HCT116 (cell line): ENCODE results near the gene SPRY4. TPM values are rescaled to one million over a fixed set of nuclear protein-coding genes. Genes with fewer than 3 reads are reported as not detected.
A peak's percentile ranks its signal among the peaks of the same experiment; 100 is the strongest.

ENCODE experiments used
- ATAC-seq: fragments of 200-7000 bp; cut with Tn5 transposase; 2 replicates; pipeline ENCODE4 v1.9.1; 2020; ENCODE audit warnings: mild to moderate bottlenecking, moderate library complexity
- BruUV-seq: library from RNA; stranded (reverse); fragments of 400-500 nt; replicated peaks from 2 replicates; lab custom pipeline; 2021; lab: Mats Ljungman, UMichigan
- CTCF ChIA-PET: fragments of 300-600 bp; sonication (Branson Sonifier 250); formaldehyde crosslinking; loops from one replicate; lab custom pipeline; 2021; ENCODE audit warnings: antibody characterized with exemption; lab: Charles Lee
- POLR2A ChIA-PET: fragments of 300-600, 350-600 bp; sonication (Branson Sonifier 250); formaldehyde crosslinking; loops from one replicate; lab custom pipeline; 2021; ENCODE audit warnings: antibody characterized with exemption; lab: Charles Lee
- RAD21 ChIA-PET, 2 experiments: fragments of 300-600 bp; sonication (Branson Sonifier 250); formaldehyde crosslinking; loops; one replicate each; lab custom pipeline; 2023; ENCODE audit warnings: low total read pairs in 2 of 2; ENCODE audit not compliant: uncharacterized antibody in 2 of 2, unreplicated experiment in 2 of 2, low non-redundant PET in 1 of 2; lab: Charles Lee
- DNase-seq: peaks from one replicate; pipeline ENCODE4 v3.0.0-alpha.2; 2010; ENCODE audit warnings: low read depth, low spot score
- H2AFZ ChIP-seq: fragments of 200-600 bp; shearing (Covaris generic), sonication (generic); 2 replicates; pipeline ENCODE4 v1.6.1; 2017; ENCODE audit warnings: low read depth, mixed run types, mixed read lengths, antibody characterized with exemption, low read length; ENCODE audit not compliant: poor library complexity, severe bottlenecking
- H3K27ac ChIP-seq: 2 replicates; pipeline ENCODE4 v1.5.1; 2012; ENCODE audit warnings: low read depth, low read length
- H3K27me3 ChIP-seq: fragments of 200-600 bp; sonication (generic); 2 replicates; pipeline ENCODE4 v1.6.1; 2016; ENCODE audit warnings: mixed run types, low read length, mixed read lengths; ENCODE audit not compliant: insufficient read depth
- H3K36me3 ChIP-seq, 2 experiments: fragments of 200-500 bp in 1 of 2; fragments of 200-600 bp in 1 of 2; sonication (Bioruptor generic) in 1 of 2; sonication (generic) in 1 of 2; 2 replicates each; pipeline versions ENCODE4 v1.5.1 to v1.6.1; 2014 to 2016; ENCODE audit warnings: low read length in 2 of 2, inconsistent platforms in 1 of 2, mixed read lengths in 1 of 2, mixed run types in 1 of 2; ENCODE audit not compliant: insufficient read depth in 2 of 2, control insufficient read depth in 1 of 2
- H3K4me1 ChIP-seq, 2 experiments: fragments of 200-600 bp in 1 of 2; sonication (generic) in 1 of 2; 2 replicates each; pipeline versions ENCODE4 v1.5.1 to v1.6.1; 2012 to 2017; ENCODE audit warnings: low read length in 2 of 2, inconsistent platforms in 1 of 2, mild to moderate bottlenecking in 1 of 2, mixed read lengths in 1 of 2, mixed run types in 1 of 2, moderate library complexity in 1 of 2; ENCODE audit not compliant: insufficient read depth in 2 of 2, control insufficient read depth in 1 of 2
- H3K4me2 ChIP-seq: fragments of 200-600 bp; sonication (generic); 2 replicates; pipeline ENCODE4 v1.6.1; 2017; ENCODE audit warnings: mixed run types, low read length, mixed read lengths
- H3K4me3 ChIP-seq, 2 experiments: fragments of 200-600 bp in 1 of 2; sonication (generic) in 1 of 2; replicated peaks in 1 of 2; 2 replicates each; pipeline ENCODE4 v1.5.1; 2011 to 2016; ENCODE audit warnings: low read length in 2 of 2, control low read depth in 1 of 2, low read depth in 1 of 2, mild to moderate bottlenecking in 1 of 2, mixed read lengths in 1 of 2, mixed run types in 1 of 2
- H3K79me2 ChIP-seq: fragments of 200-600 bp; sonication (generic); 2 replicates; pipeline ENCODE4 v1.6.1; 2017; ENCODE audit warnings: mild to moderate bottlenecking, mixed run types, low read length, moderate library complexity, mixed read lengths; ENCODE audit not compliant: insufficient read depth
- H3K9ac ChIP-seq: fragments of 200-600 bp; sonication (generic); 2 replicates; pipeline ENCODE4 v1.6.1; 2016; ENCODE audit warnings: low read length, mixed read lengths
- H3K9me2 ChIP-seq: fragments of 200-600 bp; sonication (generic), shearing (Covaris generic); 2 replicates; pipeline ENCODE4 v1.6.1; 2017; ENCODE audit warnings: mixed run types, mild to moderate bottlenecking, moderate library complexity; ENCODE audit not compliant: insufficient read depth
- H3K9me3 ChIP-seq, 2 experiments: fragments of 200-500 bp in 1 of 2; fragments of 200-600 bp in 1 of 2; sonication (Bioruptor generic) in 1 of 2; sonication (generic) in 1 of 2; 2 replicates each; pipeline ENCODE4 v1.6.1; 2014 to 2017; ENCODE audit warnings: low read length in 2 of 2, mixed read lengths in 2 of 2, inconsistent platforms in 1 of 2, low read depth in 1 of 2, mild to moderate bottlenecking in 1 of 2, mixed run types in 1 of 2, moderate library complexity in 1 of 2; ENCODE audit not compliant: control insufficient read depth in 1 of 2, insufficient read depth in 1 of 2
- H4K20me1 ChIP-seq: fragments of 200-600 bp; sonication (generic), shearing (Covaris generic); 2 replicates; pipeline ENCODE4 v1.6.1; 2017; ENCODE audit warnings: mixed run types, mild to moderate bottlenecking, moderate library complexity; ENCODE audit not compliant: insufficient read depth
- EGR1 ChIP-seq: IDR thresholded peaks from 2 replicates; pipeline ENCODE4 v1.6.1; 2012; ENCODE audit warnings: low read depth
- FOSL1 ChIP-seq: IDR thresholded peaks from 2 replicates; pipeline ENCODE4 v1.6.1; 2012; ENCODE audit warnings: low read depth
- POLR2A ChIP-seq: IDR thresholded peaks from 2 replicates; pipeline ENCODE4 v1.7.0; 2011; ENCODE audit warnings: borderline replicate concordance; ENCODE audit not compliant: insufficient read depth, insufficient read length; ENCODE audit errors: extremely low read depth
- POLR2AphosphoS5 ChIP-seq: IDR thresholded peaks from 2 replicates; pipeline ENCODE4 v1.6.1; 2011; ENCODE audit warnings: mild to moderate bottlenecking, low read depth, low read length, moderate library complexity
- SRF ChIP-seq: IDR thresholded peaks from 2 replicates; pipeline ENCODE4 v1.6.1; 2012; ENCODE audit warnings: low read depth
- intact Hi-C: fragments of 100-400 bp; cut with micrococcal nuclease; formaldehyde crosslinking; loops from 2 replicates; pipeline ENCODE4 v1.10.0; 2022
- total RNA-seq: library from RNA; stranded (reverse); gene quantifications from one replicate; pipeline ENCODE4 v1.2.1, GENCODE V29; 2021; ENCODE audit not compliant: unreplicated experiment
- TF ChIP-seq, protein P1 (sequence below), 3 experiments: fragments of 200-600 bp in 1 of 3; sonication (generic) in 1 of 3; IDR thresholded peaks in 2 of 3; conservative IDR thresholded peaks in 1 of 3; 2 replicates each; pipeline ENCODE4 v1.5.1; 2012 to 2017; ENCODE audit warnings: low read depth in 2 of 3, low read length in 2 of 3, antibody characterized with exemption in 1 of 3, borderline replicate concordance in 1 of 3, control low read depth in 1 of 3, mild to moderate bottlenecking in 1 of 3, mixed read lengths in 1 of 3, mixed run types in 1 of 3, moderate library complexity in 1 of 3; ENCODE audit not compliant: insufficient read depth in 1 of 3

Gene SPRY4
- total RNA-seq, 1 experiment from 2014 or later, result 112 TPM

DNA sequence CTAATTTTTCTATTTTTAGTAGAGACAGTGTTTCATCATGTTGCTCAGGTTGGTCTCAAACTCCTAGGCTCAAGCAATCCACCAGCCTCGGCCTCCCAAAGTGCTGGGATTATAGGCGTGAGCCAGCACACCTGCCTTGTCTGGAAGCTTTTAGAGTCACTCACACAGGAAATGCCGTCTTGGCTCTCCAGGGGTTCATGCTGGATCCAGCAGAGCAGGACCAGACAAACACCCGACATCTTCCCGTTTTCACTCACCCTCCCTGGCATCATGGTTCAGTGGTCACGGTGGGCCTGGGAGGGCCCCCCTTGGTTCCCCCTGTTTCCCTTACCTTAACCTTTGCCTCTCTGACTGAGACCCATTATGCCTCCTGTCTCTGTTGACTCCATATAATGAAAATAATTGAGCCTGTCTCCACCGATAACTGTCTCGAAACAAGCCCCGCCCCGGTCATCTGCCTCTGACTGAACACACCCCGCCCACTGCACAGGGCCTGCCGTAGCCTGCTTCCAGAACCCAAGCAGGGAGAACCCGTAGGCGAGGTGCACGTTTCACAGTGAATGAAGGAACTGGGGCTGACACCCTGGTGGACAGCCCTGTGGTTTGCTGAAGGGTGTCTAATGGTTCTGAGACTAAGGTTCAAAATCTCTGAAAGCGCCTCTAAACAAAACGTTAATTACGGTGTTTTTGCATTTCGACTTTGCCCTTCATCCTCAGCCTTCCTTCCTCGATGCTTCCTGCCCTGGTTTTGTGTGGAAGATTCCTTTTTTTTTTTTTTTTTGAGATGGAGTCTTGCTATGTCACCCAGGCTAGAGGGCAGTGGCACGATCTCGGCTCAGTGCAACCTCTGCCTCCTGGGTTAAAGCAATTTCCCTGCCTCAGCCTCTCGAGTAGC is 39.7 kb upstream of the SPRY4 start:
- Histone ChIP-seq H3K9me3 (no peaks in the 10 kb centered on the region), H3K9me2 (no peaks in the 10 kb centered on the region), H4K20me1 (no peaks in the 10 kb centered on the region), H3K36me3 (no peaks in the 10 kb centered on the region), H3K4me3 (peak overlapping the region; percentile 56 to 69), H3K79me2 (no peaks in the 10 kb centered on the region; the same call in 1 of the 2 replicates), H3K4me2 (peak overlapping the region; percentile 79), H3K4me1 (peaks cover 84 to 97% of the 10 kb centered on the region in 2 experiments), H2AFZ (no peak overlapping the region), H3K9ac (peak overlapping the region; percentile 60), H3K27me3 (no peaks in the 10 kb centered on the region), H3K27ac (peak overlapping the region; percentile 99)
- CTCF ChIA-PET, result interaction anchor here (1.4 kb wide), 1 partner anchor 185 kb away, joined by 9 read pairs; no protein-coding TSS in a partner anchor
- intact Hi-C loops, result loop anchor here (5.0 to 10.0 kb wide), 2 partner anchors 110 to 163 kb away; no protein-coding TSS in a partner anchor
- TSS peak; percentile 72 for BruUV-seq
- POLR2A ChIA-PET, result interaction anchor here (1.2 to 13.6 kb wide), 14 partner anchors 8 to 183 kb away, joined by 4 to 199 read pairs (median 8); partner anchors contain the start of gene SPRY4
- ATAC-seq (peak; percentile 67), DNase-seq (no peak)
- TF ChIP-seq FOSL1 (no peak), POLR2A (peak; percentile 56), SRF (no peak), POLR2AphosphoS5 (peak; percentile 76), EGR1 (no peak)
- TF ChIP-seq, protein P1, sequence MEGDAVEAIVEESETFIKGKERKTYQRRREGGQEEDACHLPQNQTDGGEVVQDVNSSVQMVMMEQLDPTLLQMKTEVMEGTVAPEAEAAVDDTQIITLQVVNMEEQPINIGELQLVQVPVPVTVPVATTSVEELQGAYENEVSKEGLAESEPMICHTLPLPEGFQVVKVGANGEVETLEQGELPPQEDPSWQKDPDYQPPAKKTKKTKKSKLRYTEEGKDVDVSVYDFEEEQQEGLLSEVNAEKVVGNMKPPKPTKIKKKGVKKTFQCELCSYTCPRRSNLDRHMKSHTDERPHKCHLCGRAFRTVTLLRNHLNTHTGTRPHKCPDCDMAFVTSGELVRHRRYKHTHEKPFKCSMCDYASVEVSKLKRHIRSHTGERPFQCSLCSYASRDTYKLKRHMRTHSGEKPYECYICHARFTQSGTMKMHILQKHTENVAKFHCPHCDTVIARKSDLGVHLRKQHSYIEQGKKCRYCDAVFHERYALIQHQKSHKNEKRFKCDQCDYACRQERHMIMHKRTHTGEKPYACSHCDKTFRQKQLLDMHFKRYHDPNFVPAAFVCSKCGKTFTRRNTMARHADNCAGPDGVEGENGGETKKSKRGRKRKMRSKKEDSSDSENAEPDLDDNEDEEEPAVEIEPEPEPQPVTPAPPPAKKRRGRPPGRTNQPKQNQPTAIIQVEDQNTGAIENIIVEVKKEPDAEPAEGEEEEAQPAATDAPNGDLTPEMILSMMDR (IDR thresholded peaks at IDR 0.05 in 2 of 3, conservative IDR thresholded peaks at IDR 0.05 in 1 of 3; ENCODE audit: borderline replicate concordance in 1 of 3, insufficient read depth in 1 of 3, low read depth in 2 of 3, low read length in 2 of 3), result peak in 1 of 3 experiments; percentile 18; a peak in 1 of 6 replicates
- RAD21 ChIA-PET, result no interaction called here
